Activated B cell treated with CpG ODN at 0.5 μM for 24 hours (primary cell): Measurements from ENCODE around the gene KREMEN2. TPM values are rescaled to one million over a fixed set of nuclear protein-coding genes. Genes with fewer than 3 reads are reported as not detected.

Experiments
- ATAC-seq: fragments of 200-7000 bp; cut with Tn5 transposase; one replicate; pipeline ENCODE4 v1.10.0; 2021; ENCODE audit warnings: low read depth, mild to moderate bottlenecking, moderate library complexity
- CTCF ChIA-PET: fragments of 350-600 bp; sonication (Branson Sonifier 250); formaldehyde crosslinking; loops from one replicate; lab custom pipeline; 2021; ENCODE audit warnings: antibody characterized with exemption; lab: Charles Lee
- POLR2A ChIA-PET: fragments of 350-600 bp; sonication (Branson Sonifier 250); formaldehyde crosslinking; loops from one replicate; lab custom pipeline; 2021; ENCODE audit warnings: antibody characterized with exemption; lab: Charles Lee
- DNase-seq: peaks from one replicate; pipeline ENCODE4 v3.0.0; 2022
- H3K27ac Mint-ChIP-seq: one replicate; pipeline ENCODE4 v1.8.0; 2020; ENCODE audit warnings: mixed read lengths
- H3K27me3 Mint-ChIP-seq: one replicate; pipeline ENCODE4 v1.8.0; 2021; ENCODE audit warnings: mixed read lengths
- H3K36me3 Mint-ChIP-seq: one replicate; pipeline ENCODE4 v1.8.0; 2021; ENCODE audit warnings: low read depth, mixed read lengths
- H3K4me1 Mint-ChIP-seq: one replicate; pipeline ENCODE4 v1.8.0; 2021; ENCODE audit warnings: mixed read lengths
- H3K4me3 Mint-ChIP-seq: one replicate; pipeline ENCODE4 v1.8.0; 2020; ENCODE audit warnings: mild to moderate bottlenecking, mixed read lengths
- H3K9me3 Mint-ChIP-seq: one replicate; pipeline ENCODE4 v1.8.0; 2020; ENCODE audit warnings: mixed read lengths
- CTCF ChIP-seq: fragments of 200-600 bp; IDR thresholded peaks from one replicate; pipeline ENCODE4 v1.8.0; 2022; ENCODE audit warnings: antibody characterized with exemption, mild to moderate bottlenecking
- intact Hi-C: fragments of 100-400 bp; cut with micrococcal nuclease; formaldehyde crosslinking; loops from one replicate; pipeline ENCODE4 v1.15.1; 2024
- total RNA-seq: library from RNA; stranded (reverse); gene quantifications from 2 replicates; pipeline ENCODE4 v1.2.3, GENCODE V29; 2022

Gene KREMEN2
- total RNA-seq, 1 donor from 2014 or later = 1.7 TPM

- H3K36me3 Mint-ChIP-seq = no peaks in the 10 kb centered on the region
- no peak overlapping the region for H3K27ac Mint-ChIP-seq
- H3K27me3 Mint-ChIP-seq = peaks cover 9% of the 10 kb centered on the region
- intact Hi-C loops = no loop called here
- ATAC-seq (no peak), DNase-seq (no peak)
- CTCF ChIA-PET = interaction anchor here (1.8 kb wide), 1 partner anchor 129 kb away, joined by 5 read pairs; no protein-coding TSS in a partner anchor
- POLR2A ChIA-PET = no interaction called here
- no peak overlapping the region for H3K4me3 Mint-ChIP-seq
- H3K4me1 Mint-ChIP-seq = peaks cover 6% of the 10 kb centered on the region
- no peak for TF ChIP-seq CTCF
- no peaks in the 10 kb centered on the region for H3K9me3 Mint-ChIP-seq
Observed at GRCh38 chr16:3000540-3000939, 36.5 kb downstream of the KREMEN2 start.

- intact Hi-C loops = no loop called here
- ChIA-PET CTCF (interaction anchor here (0.8 to 2.1 kb wide), 3 partner anchors 21 to 128 kb away, joined by 3 to 5 read pairs (median 5); no protein-coding TSS in a partner anchor), POLR2A (no interaction called here)
- Mint-ChIP-seq H3K36me3 (no peaks in the 10 kb centered on the region), H3K27ac (no peak overlapping the region), H3K4me1 (peaks cover 6% of the 10 kb centered on the region), H3K27me3 (peaks cover 9% of the 10 kb centered on the region), H3K9me3 (no peaks in the 10 kb centered on the region), H3K4me3 (no peak overlapping the region)
- DNase-seq = no peak
- no peak for TF ChIP-seq CTCF
- no peak for ATAC-seq
Observed at GRCh38 chr16:3001316-3001715, 37.2 kb downstream of the KREMEN2 start.

GRCh38 chr16:3003582-3004270 lies 39.7 kb downstream of the KREMEN2 start:
- no peak for TF ChIP-seq CTCF
- Mint-ChIP-seq H3K4me3 (peak overlapping the region; percentile 67), H3K27me3 (peaks cover 11% of the 10 kb centered on the region), H3K27ac (peak overlapping the region; percentile 53), H3K4me1 (peaks cover 28% of the 10 kb centered on the region), H3K9me3 (no peaks in the 10 kb centered on the region), H3K36me3 (no peaks in the 10 kb centered on the region)
- DNase-seq (peak; percentile 87), ATAC-seq (peak; percentile 98)
- POLR2A ChIA-PET = interaction anchor here (0.5 to 5.4 kb wide), 11 partner anchors 16 to 191 kb away, joined by 3 to 40 read pairs (median 4); partner anchors contain the start of genes HCFC1R1, PKMYT1, THOC6 and TNFRSF12A
- CTCF ChIA-PET = interaction anchor here (0.6 to 2.7 kb wide), 17 partner anchors 9 to 879 kb away, joined by 3 to 62 read pairs (median 6); partner anchors contain the start of genes FLYWCH2, HCFC1R1, THOC6 and TNFRSF12A
- intact Hi-C loops = loop anchor here (1.0 kb wide), 5 partner anchors 17 to 163 kb away; partner anchors contain the start of genes THOC6 and TNFRSF12A

GRCh38 chr16:3004319-3004718 lies 40.2 kb downstream of the KREMEN2 start:
- ChIA-PET CTCF (interaction anchor here (0.6 to 2.7 kb wide), 17 partner anchors 8 to 879 kb away, joined by 3 to 62 read pairs (median 6); partner anchors contain the start of genes FLYWCH2, HCFC1R1, THOC6 and TNFRSF12A), POLR2A (interaction anchor here (0.5 to 5.4 kb wide), 11 partner anchors 16 to 191 kb away, joined by 3 to 40 read pairs (median 4); partner anchors contain the start of genes HCFC1R1, PKMYT1, THOC6 and TNFRSF12A)
- H3K4me3 Mint-ChIP-seq = peak overlapping the region; percentile 65
- DNase-seq = no peak
- ATAC-seq = no peak
- no peak overlapping the region for H3K27ac Mint-ChIP-seq
- H3K36me3 Mint-ChIP-seq = no peaks in the 10 kb centered on the region
- intact Hi-C loops = loop anchor here (1.0 kb wide), 3 partner anchors 16 to 21 kb away; partner anchors contain the start of genes THOC6 and TNFRSF12A
- H3K9me3 Mint-ChIP-seq = no peaks in the 10 kb centered on the region
- H3K27me3 Mint-ChIP-seq = peaks cover 8% of the 10 kb centered on the region
- no peak for TF ChIP-seq CTCF
- H3K4me1 Mint-ChIP-seq = peaks cover 29% of the 10 kb centered on the region
